Sigmoid colon (tissue), 4 donors: ENCODE measurements around the gene SLC2A6.

Experiments used
- POLR2A ChIP-seq, 2 donors: fragments of 450-650 bp; IDR thresholded peaks; one replicate each; pipeline ENCODE4 v1.6.1; 2016; ENCODE audit warnings: antibody characterized with exemption in 2 of 2, mild to moderate bottlenecking in 2 of 2, moderate library complexity in 2 of 2
- POLR2AphosphoS5 ChIP-seq, 4 donors: sonication (generic); formaldehyde crosslinking; IDR thresholded peaks; one replicate each; pipeline ENCODE4 v1.6.1; 2017; ENCODE audit warnings: antibody characterized with exemption in 4 of 4
- TF ChIP-seq, protein P1 (sequence below), 4 experiments: fragments of 450-650 bp in 3 of 4; fragments of 200-600 bp in 1 of 4; IDR thresholded peaks; one replicate each; pipeline ENCODE4 v1.5.1; 2016 to 2019; ENCODE audit warnings: antibody characterized with exemption in 4 of 4, mild to moderate bottlenecking in 3 of 4, moderate library complexity in 2 of 4

DNA sequence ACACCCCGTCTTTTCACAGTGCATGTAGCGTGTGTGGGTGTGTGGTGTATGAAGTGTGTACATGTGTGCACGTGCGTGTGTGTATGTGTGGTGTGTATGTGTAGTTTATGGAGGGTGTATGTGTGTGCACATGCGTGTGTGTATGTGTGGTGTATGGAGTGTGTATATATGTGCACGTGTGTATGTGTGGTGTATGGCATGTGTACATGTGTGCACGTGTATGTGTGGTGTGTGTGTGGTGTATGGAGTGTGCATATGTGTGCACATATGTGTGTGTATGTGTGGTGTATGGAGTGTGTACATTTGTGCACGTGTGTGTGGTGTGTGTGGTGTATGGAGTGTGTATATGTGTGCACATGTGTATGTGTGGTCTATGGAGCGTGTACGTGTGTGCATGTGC is 32.7 kb upstream of the SLC2A6 start:
- TF ChIP-seq, protein P1, sequence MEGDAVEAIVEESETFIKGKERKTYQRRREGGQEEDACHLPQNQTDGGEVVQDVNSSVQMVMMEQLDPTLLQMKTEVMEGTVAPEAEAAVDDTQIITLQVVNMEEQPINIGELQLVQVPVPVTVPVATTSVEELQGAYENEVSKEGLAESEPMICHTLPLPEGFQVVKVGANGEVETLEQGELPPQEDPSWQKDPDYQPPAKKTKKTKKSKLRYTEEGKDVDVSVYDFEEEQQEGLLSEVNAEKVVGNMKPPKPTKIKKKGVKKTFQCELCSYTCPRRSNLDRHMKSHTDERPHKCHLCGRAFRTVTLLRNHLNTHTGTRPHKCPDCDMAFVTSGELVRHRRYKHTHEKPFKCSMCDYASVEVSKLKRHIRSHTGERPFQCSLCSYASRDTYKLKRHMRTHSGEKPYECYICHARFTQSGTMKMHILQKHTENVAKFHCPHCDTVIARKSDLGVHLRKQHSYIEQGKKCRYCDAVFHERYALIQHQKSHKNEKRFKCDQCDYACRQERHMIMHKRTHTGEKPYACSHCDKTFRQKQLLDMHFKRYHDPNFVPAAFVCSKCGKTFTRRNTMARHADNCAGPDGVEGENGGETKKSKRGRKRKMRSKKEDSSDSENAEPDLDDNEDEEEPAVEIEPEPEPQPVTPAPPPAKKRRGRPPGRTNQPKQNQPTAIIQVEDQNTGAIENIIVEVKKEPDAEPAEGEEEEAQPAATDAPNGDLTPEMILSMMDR (IDR thresholded peaks at IDR 0.05) = no peak
- TF ChIP-seq POLR2A (IDR thresholded peaks at IDR 0.05) (no peak), POLR2AphosphoS5 (IDR thresholded peaks at IDR 0.05) (no peak)
